HCT116 (cell line): ENCODE data around the gene ZDHHC22. TPM values are rescaled to one million over a fixed set of nuclear protein-coding genes. Genes with fewer than 3 reads are reported as not detected.

Source experiments
- ATAC-seq: fragments of 200-7000 bp; cut with Tn5 transposase; 2 replicates; pipeline ENCODE4 v1.9.1; 2020; ENCODE audit warnings: mild to moderate bottlenecking, moderate library complexity
- BruUV-seq: library from RNA; stranded (reverse); fragments of 400-500 nt; replicated peaks from 2 replicates; lab custom pipeline; 2021; lab: Mats Ljungman, UMichigan
- CTCF ChIA-PET: fragments of 300-600 bp; sonication (Branson Sonifier 250); formaldehyde crosslinking; loops from one replicate; lab custom pipeline; 2021; ENCODE audit warnings: antibody characterized with exemption; lab: Charles Lee
- POLR2A ChIA-PET: fragments of 300-600, 350-600 bp; sonication (Branson Sonifier 250); formaldehyde crosslinking; loops from one replicate; lab custom pipeline; 2021; ENCODE audit warnings: antibody characterized with exemption; lab: Charles Lee
- RAD21 ChIA-PET, 2 experiments: fragments of 300-600 bp; sonication (Branson Sonifier 250); formaldehyde crosslinking; loops; one replicate each; lab custom pipeline; 2023; ENCODE audit warnings: low total read pairs in 2 of 2; ENCODE audit not compliant: uncharacterized antibody in 2 of 2, unreplicated experiment in 2 of 2, low non-redundant PET in 1 of 2; lab: Charles Lee
- DNase-seq: peaks from one replicate; pipeline ENCODE4 v3.0.0-alpha.2; 2010; ENCODE audit warnings: low read depth, low spot score
- H2AFZ ChIP-seq: fragments of 200-600 bp; shearing (Covaris generic), sonication (generic); 2 replicates; pipeline ENCODE4 v1.6.1; 2017; ENCODE audit warnings: low read depth, mixed run types, mixed read lengths, antibody characterized with exemption, low read length; ENCODE audit not compliant: poor library complexity, severe bottlenecking
- H3K27ac ChIP-seq: 2 replicates; pipeline ENCODE4 v1.5.1; 2012; ENCODE audit warnings: low read depth, low read length
- H3K27me3 ChIP-seq: fragments of 200-600 bp; sonication (generic); 2 replicates; pipeline ENCODE4 v1.6.1; 2016; ENCODE audit warnings: mixed run types, low read length, mixed read lengths; ENCODE audit not compliant: insufficient read depth
- H3K36me3 ChIP-seq, 2 experiments: fragments of 200-500 bp in 1 of 2; fragments of 200-600 bp in 1 of 2; sonication (Bioruptor generic) in 1 of 2; sonication (generic) in 1 of 2; 2 replicates each; pipeline versions ENCODE4 v1.5.1 to v1.6.1; 2014 to 2016; ENCODE audit warnings: low read length in 2 of 2, inconsistent platforms in 1 of 2, mixed read lengths in 1 of 2, mixed run types in 1 of 2; ENCODE audit not compliant: insufficient read depth in 2 of 2, control insufficient read depth in 1 of 2
- H3K4me1 ChIP-seq, 2 experiments: fragments of 200-600 bp in 1 of 2; sonication (generic) in 1 of 2; 2 replicates each; pipeline versions ENCODE4 v1.5.1 to v1.6.1; 2012 to 2017; ENCODE audit warnings: low read length in 2 of 2, inconsistent platforms in 1 of 2, mild to moderate bottlenecking in 1 of 2, mixed read lengths in 1 of 2, mixed run types in 1 of 2, moderate library complexity in 1 of 2; ENCODE audit not compliant: insufficient read depth in 2 of 2, control insufficient read depth in 1 of 2
- H3K4me2 ChIP-seq: fragments of 200-600 bp; sonication (generic); 2 replicates; pipeline ENCODE4 v1.6.1; 2017; ENCODE audit warnings: mixed run types, low read length, mixed read lengths
- H3K4me3 ChIP-seq, 2 experiments: fragments of 200-600 bp in 1 of 2; sonication (generic) in 1 of 2; replicated peaks in 1 of 2; 2 replicates each; pipeline ENCODE4 v1.5.1; 2011 to 2016; ENCODE audit warnings: low read length in 2 of 2, control low read depth in 1 of 2, low read depth in 1 of 2, mild to moderate bottlenecking in 1 of 2, mixed read lengths in 1 of 2, mixed run types in 1 of 2
- H3K79me2 ChIP-seq: fragments of 200-600 bp; sonication (generic); 2 replicates; pipeline ENCODE4 v1.6.1; 2017; ENCODE audit warnings: mild to moderate bottlenecking, mixed run types, low read length, moderate library complexity, mixed read lengths; ENCODE audit not compliant: insufficient read depth
- H3K9ac ChIP-seq: fragments of 200-600 bp; sonication (generic); 2 replicates; pipeline ENCODE4 v1.6.1; 2016; ENCODE audit warnings: low read length, mixed read lengths
- H3K9me2 ChIP-seq: fragments of 200-600 bp; sonication (generic), shearing (Covaris generic); 2 replicates; pipeline ENCODE4 v1.6.1; 2017; ENCODE audit warnings: mixed run types, mild to moderate bottlenecking, moderate library complexity; ENCODE audit not compliant: insufficient read depth
- H3K9me3 ChIP-seq, 2 experiments: fragments of 200-500 bp in 1 of 2; fragments of 200-600 bp in 1 of 2; sonication (Bioruptor generic) in 1 of 2; sonication (generic) in 1 of 2; 2 replicates each; pipeline ENCODE4 v1.6.1; 2014 to 2017; ENCODE audit warnings: low read length in 2 of 2, mixed read lengths in 2 of 2, inconsistent platforms in 1 of 2, low read depth in 1 of 2, mild to moderate bottlenecking in 1 of 2, mixed run types in 1 of 2, moderate library complexity in 1 of 2; ENCODE audit not compliant: control insufficient read depth in 1 of 2, insufficient read depth in 1 of 2
- H4K20me1 ChIP-seq: fragments of 200-600 bp; sonication (generic), shearing (Covaris generic); 2 replicates; pipeline ENCODE4 v1.6.1; 2017; ENCODE audit warnings: mixed run types, mild to moderate bottlenecking, moderate library complexity; ENCODE audit not compliant: insufficient read depth
- ATF3 ChIP-seq: IDR thresholded peaks from 2 replicates; pipeline ENCODE4 v1.6.1; 2012
- CBX3 ChIP-seq: IDR thresholded peaks from 2 replicates; pipeline ENCODE4 v1.6.1; 2012; ENCODE audit warnings: low read depth
- EGR1 ChIP-seq: IDR thresholded peaks from 2 replicates; pipeline ENCODE4 v1.6.1; 2012; ENCODE audit warnings: low read depth
- FOSL1 ChIP-seq: IDR thresholded peaks from 2 replicates; pipeline ENCODE4 v1.6.1; 2012; ENCODE audit warnings: low read depth
- POLR2A ChIP-seq: IDR thresholded peaks from 2 replicates; pipeline ENCODE4 v1.7.0; 2011; ENCODE audit warnings: borderline replicate concordance; ENCODE audit not compliant: insufficient read depth, insufficient read length; ENCODE audit errors: extremely low read depth
- REST ChIP-seq: IDR thresholded peaks from 2 replicates; pipeline ENCODE4 v1.6.1; 2012; ENCODE audit warnings: low read depth
- SIN3A ChIP-seq: IDR thresholded peaks from 2 replicates; pipeline ENCODE4 v1.6.1; 2012; ENCODE audit warnings: low read depth
- SP1 ChIP-seq: IDR thresholded peaks from 2 replicates; pipeline ENCODE4 v1.6.1; 2012; ENCODE audit warnings: low read depth
- SRF ChIP-seq: IDR thresholded peaks from 2 replicates; pipeline ENCODE4 v1.6.1; 2012; ENCODE audit warnings: low read depth
- ZFX ChIP-seq: fragments of 450-650 bp; IDR thresholded peaks from 2 replicates; pipeline ENCODE4 v1.6.1; 2017
- intact Hi-C: fragments of 100-400 bp; cut with micrococcal nuclease; formaldehyde crosslinking; loops from 2 replicates; pipeline ENCODE4 v1.10.0; 2022
- total RNA-seq: library from RNA; stranded (reverse); gene quantifications from one replicate; pipeline ENCODE4 v1.2.1, GENCODE V29; 2021; ENCODE audit not compliant: unreplicated experiment
- TF ChIP-seq, protein P1 (sequence below): IDR thresholded peaks from 2 replicates; pipeline ENCODE4 v1.6.1; 2012
- TF ChIP-seq, protein P2 (sequence below): IDR thresholded peaks from 2 replicates; pipeline ENCODE4 v1.6.1; 2011; ENCODE audit warnings: mild to moderate bottlenecking, low read length, moderate library complexity; ENCODE audit not compliant: insufficient replicate concordance; ENCODE audit errors: extremely low read depth

ZDHHC22 gene
- total RNA-seq, 1 experiment from 2014 or later, result 0.10 TPM

- H3K27me3 ChIP-seq, result no peaks in the 10 kb centered on the region
- H2AFZ ChIP-seq, result no peak overlapping the region
- peaks cover 0 to 3% of the 10 kb centered on the region in 2 experiments; a peak in 1 of 4 replicates for H3K9me3 ChIP-seq
- BruUV-seq, result no TSS peak
- H3K4me1 ChIP-seq, result peaks cover 0 to 4% of the 10 kb centered on the region in 2 experiments; a peak in 2 of 4 replicates
- H3K9me2 ChIP-seq, result no peaks in the 10 kb centered on the region
- no peaks in the 10 kb centered on the region for H3K36me3 ChIP-seq
- H3K4me3 ChIP-seq, result no peak overlapping the region
- ChIA-PET POLR2A (no interaction called here), CTCF (no interaction called here), RAD21 (no interaction called here)
- DNase-seq (no peak), ATAC-seq (no peak)
- TF ChIP-seq EGR1, result no peak
- no peak for TF ChIP-seq REST
- TF ChIP-seq CBX3, result peak; percentile 68; the same call in 1 of the 2 replicates
- TF ChIP-seq FOSL1, result no peak
- no peak for TF ChIP-seq ATF3
- TF ChIP-seq POLR2A, result no peak
- no peak for TF ChIP-seq SRF
- H3K79me2 ChIP-seq, result no peaks in the 10 kb centered on the region
- intact Hi-C loops, result no loop called here
- no peak overlapping the region for H3K4me2 ChIP-seq
- no peak overlapping the region for H3K27ac ChIP-seq
- no peak overlapping the region for H3K9ac ChIP-seq
- H4K20me1 ChIP-seq, result no peaks in the 10 kb centered on the region
Observed at GRCh38 chr14:77170045-77170444, 28.5 kb upstream of the ZDHHC22 start.

- Histone ChIP-seq H3K9me3 (no peaks in the 10 kb centered on the region), H3K27ac (no peak overlapping the region), H4K20me1 (no peaks in the 10 kb centered on the region), H3K79me2 (no peaks in the 10 kb centered on the region), H3K36me3 (no peaks in the 10 kb centered on the region), H3K4me3 (no peak overlapping the region), H3K4me1 (peaks cover 9 to 16% of the 10 kb centered on the region in 2 experiments; a peak in 3 of 4 replicates), H2AFZ (no peak overlapping the region), H3K9ac (no peak overlapping the region), H3K4me2 (no peak overlapping the region), H3K27me3 (no peaks in the 10 kb centered on the region), H3K9me2 (no peaks in the 10 kb centered on the region)
- RAD21 ChIA-PET, result no interaction called here
- DNase-seq (no peak), ATAC-seq (no peak)
- BruUV-seq, result no TSS peak
- intact Hi-C loops, result no loop called here
- CTCF ChIA-PET, result no interaction called here
- POLR2A ChIA-PET, result no interaction called here
- TF ChIP-seq ATF3, result no peak
- TF ChIP-seq, protein P1, sequence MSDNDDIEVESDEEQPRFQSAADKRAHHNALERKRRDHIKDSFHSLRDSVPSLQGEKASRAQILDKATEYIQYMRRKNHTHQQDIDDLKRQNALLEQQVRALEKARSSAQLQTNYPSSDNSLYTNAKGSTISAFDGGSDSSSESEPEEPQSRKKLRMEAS, result no peak
- no peak for TF ChIP-seq SP1
- no peak for TF ChIP-seq ZFX
- no peak for TF ChIP-seq FOSL1
- TF ChIP-seq, protein P2, sequence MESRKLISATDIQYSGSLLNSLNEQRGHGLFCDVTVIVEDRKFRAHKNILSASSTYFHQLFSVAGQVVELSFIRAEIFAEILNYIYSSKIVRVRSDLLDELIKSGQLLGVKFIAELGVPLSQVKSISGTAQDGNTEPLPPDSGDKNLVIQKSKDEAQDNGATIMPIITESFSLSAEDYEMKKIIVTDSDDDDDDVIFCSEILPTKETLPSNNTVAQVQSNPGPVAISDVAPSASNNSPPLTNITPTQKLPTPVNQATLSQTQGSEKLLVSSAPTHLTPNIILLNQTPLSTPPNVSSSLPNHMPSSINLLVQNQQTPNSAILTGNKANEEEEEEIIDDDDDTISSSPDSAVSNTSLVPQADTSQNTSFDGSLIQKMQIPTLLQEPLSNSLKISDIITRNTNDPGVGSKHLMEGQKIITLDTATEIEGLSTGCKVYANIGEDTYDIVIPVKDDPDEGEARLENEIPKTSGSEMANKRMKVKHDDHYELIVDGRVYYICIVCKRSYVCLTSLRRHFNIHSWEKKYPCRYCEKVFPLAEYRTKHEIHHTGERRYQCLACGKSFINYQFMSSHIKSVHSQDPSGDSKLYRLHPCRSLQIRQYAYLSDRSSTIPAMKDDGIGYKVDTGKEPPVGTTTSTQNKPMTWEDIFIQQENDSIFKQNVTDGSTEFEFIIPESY, result no peak
- TF ChIP-seq SIN3A, result no peak
Observed at GRCh38 chr14:77161011-77161410, 19.4 kb upstream of the ZDHHC22 start.
